ENCODE data around the gene CLTC.

Gene CLTC

GRCh38 chr17:59727817-59728533 lies 108.3 kb downstream of the CLTC start:
- no peak for DNase-seq (ENCODE audit: low read depth)

DNA sequence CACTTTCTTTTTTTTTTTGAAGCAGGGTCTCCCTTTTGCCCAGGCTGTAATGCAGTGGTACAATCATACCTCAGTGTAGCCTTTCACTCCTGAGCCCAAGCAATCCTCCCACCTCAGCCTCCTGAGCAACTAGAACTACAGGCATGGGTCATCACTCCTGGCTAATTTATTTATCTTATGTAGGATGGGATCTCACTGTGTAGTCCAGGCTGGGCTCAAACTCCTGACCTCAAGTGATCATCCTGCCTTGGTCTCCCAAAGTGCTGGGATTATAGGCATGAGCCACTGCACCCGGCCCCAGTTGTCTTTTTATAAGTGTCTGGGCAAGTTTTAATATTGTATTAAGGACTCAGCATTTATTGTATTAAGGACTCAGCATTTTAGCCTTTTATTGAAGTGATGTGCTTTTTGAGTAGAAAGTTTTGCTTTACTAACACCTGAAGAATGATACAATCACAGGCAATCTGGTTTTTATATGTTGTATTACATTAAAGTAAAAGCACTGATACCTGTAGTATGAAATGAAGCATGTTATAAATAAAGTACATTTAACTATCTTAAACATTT lies 110.7 kb downstream of the CLTC start:
- no peak for DNase-seq (ENCODE audit: low read depth)

DNA sequence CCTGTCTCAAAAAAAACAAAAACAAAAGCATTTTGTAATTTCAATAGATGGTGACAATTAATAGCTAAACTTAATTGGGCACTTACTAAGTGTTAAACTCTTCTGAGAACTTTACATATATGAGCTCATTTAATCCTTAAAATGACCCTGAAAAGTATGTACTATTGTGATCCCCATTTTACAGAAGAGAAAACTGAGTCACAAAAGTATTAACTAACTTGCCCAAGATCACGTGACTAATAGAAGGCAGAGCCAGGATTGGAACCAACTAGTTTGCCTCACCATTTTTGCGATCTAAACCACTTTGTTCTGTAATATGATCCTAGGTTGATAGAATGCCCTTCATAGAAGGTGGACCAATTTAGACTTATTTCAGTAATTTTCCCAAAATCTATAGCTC lies 114.0 kb downstream of the CLTC start:
- DNase-seq (ENCODE audit: low read depth), result no peak

- no peak for DNase-seq (ENCODE audit: low read depth)
These were observed 114.5 kb downstream of the CLTC start for GRCh38 chr17:59734226-59734625.

- DNase-seq (ENCODE audit: low read depth), result no peak
These were observed 117.6 kb downstream of the CLTC start for GRCh38 chr17:59737324-59737723.

GRCh38 chr17:59743842-59744241 lies 124.1 kb downstream of the CLTC start:
- no peak for DNase-seq (ENCODE audit: low read depth)

GRCh38 chr17:59745040-59745439 lies 125.3 kb downstream of the CLTC start:
- DNase-seq (ENCODE audit: low read depth), result no peak
